A549 (cell line): Measurements from ENCODE around the gene RGS4.

Experiments
- CBX8 ChIP-seq: fragments of 200-600 bp; sonication (generic); IDR thresholded peaks from 2 replicates; pipeline ENCODE4 v1.6.1; 2016
- CTCF ChIP-seq: fragments of >200 bp; sonication (Bioruptor Twin); formaldehyde crosslinking; IDR thresholded peaks from 3 replicates; pipeline ENCODE4 v1.5.1; 2016
- ELK1 ChIP-seq: fragments of 150-350 bp; IDR thresholded peaks from 2 replicates; pipeline ENCODE4 v1.6.1; 2014; ENCODE audit warnings: low read depth, mild to moderate bottlenecking, low read length
- KDM1A ChIP-seq: fragments of 200-600 bp; sonication (generic); IDR thresholded peaks from 2 replicates; pipeline ENCODE4 v1.6.1; 2016; ENCODE audit warnings: low read depth, mild to moderate bottlenecking
- MYC ChIP-seq: IDR thresholded peaks from 2 replicates; pipeline ENCODE4 v1.6.1; 2012; ENCODE audit warnings: mild to moderate bottlenecking, inconsistent platforms, low read length, improper control_type of control experiment, borderline replicate concordance
- NFE2L2 ChIP-seq: fragments of 150-350 bp; conservative IDR thresholded peaks from 2 replicates; pipeline ENCODE4 v1.6.1; 2014; ENCODE audit warnings: low read length
- RFX5 ChIP-seq: fragments of 450-650 bp; IDR thresholded peaks from 2 replicates; pipeline ENCODE4 v1.7.1; 2014; ENCODE audit warnings: antibody characterized with exemption, mild to moderate bottlenecking, moderate library complexity
- USF2 ChIP-seq: fragments of 450-650 bp; IDR thresholded peaks from 2 replicates; pipeline ENCODE4 v1.6.1; 2014; ENCODE audit warnings: antibody characterized with exemption

- TF ChIP-seq CTCF (no peak), KDM1A (no peak), CBX8 (no peak), MYC (no peak), NFE2L2 (no peak), ELK1 (no peak), RFX5 (no peak), USF2 (no peak)
Measured at GRCh38 chr1:163090321-163090945, 21.3 kb downstream of the RGS4 start.
